Measurements from ENCODE around the gene UFD1. TPM values are rescaled to one million over a fixed set of nuclear protein-coding genes. Genes with fewer than 3 reads are reported as not detected.

UFD1 gene
- total and polyA plus RNA-seq, 9 of the 15 experiments (the other 6 are each of a cell fraction or from before 2014, with no cell fraction given): 238 to 645 (median 363) TPM

- no peak for TF ChIP-seq USF1 (CRISPR knock-in tag; IDR thresholded peaks at IDR 0.05)
- no peak for TF ChIP-seq DACH1 (IDR thresholded peaks at IDR 0.05; ENCODE audit: partially characterized antibody)
- no peak for TF ChIP-seq NR0B1 (IDR thresholded peaks at IDR 0.05; ENCODE audit: partially characterized antibody)
- peak; percentile 40; the same call in 1 of the 2 replicates for TF ChIP-seq JUND (IDR thresholded peaks at IDR 0.05; ENCODE audit: borderline replicate concordance, low read depth, low read length)
- TF ChIP-seq JUND (tag; IDR thresholded peaks at IDR 0.05; ENCODE audit: borderline replicate concordance, low read depth, low read length): no peak; the same call in 2 of the 3 replicates
- no peak for TF ChIP-seq ZMIZ1 (IDR thresholded peaks at IDR 0.05; ENCODE audit: low read depth in 2 of 2, low read length in 2 of 2)
- TF ChIP-seq MYC (IDR thresholded peaks at IDR 0.05; ENCODE audit: low read depth, low read length): no peak
- peak; percentile 46; the same call in 1 of the 2 replicates for TF ChIP-seq MYC (CRISPR knock-in tag; IDR thresholded peaks at IDR 0.05; ENCODE audit: borderline replicate concordance, low read depth)
- TF ChIP-seq CBX5 (IDR thresholded peaks at IDR 0.05; ENCODE audit: borderline replicate concordance, low read depth): no peak
- no peak for TF ChIP-seq CUX1 (CRISPR knock-in tag; IDR thresholded peaks at IDR 0.05)
- peak; percentile 81; the same call in 1 of the 2 replicates for TF ChIP-seq ZBTB9 (CRISPR knock-in tag; IDR thresholded peaks at IDR 0.05)
- TF ChIP-seq GTF2A2 (tag; IDR thresholded peaks at IDR 0.05): no peak
These were observed 18.3 kb upstream of the UFD1 start (continued) for GRCh38 chr22:19497245-19497644.
